Colonic mucosa (tissue), 4 donors: Measurements from ENCODE around the gene SNAPC4. TPM values are rescaled to one million over a fixed set of nuclear protein-coding genes. Genes with fewer than 3 reads are reported as not detected.

Experiments used
- DNase-seq: peaks from one replicate; pipeline ENCODE4 v3.0.0-alpha.2; 2020
- H3K27ac ChIP-seq: fragments of 200-600 bp; one replicate; pipeline ENCODE4 v1.8.0; 2021
- H3K27me3 ChIP-seq: fragments of 200-600 bp; one replicate; pipeline ENCODE4 v1.8.0; 2021
- H3K36me3 ChIP-seq: fragments of 200-600 bp; one replicate; pipeline ENCODE4 v1.8.0; 2021
- H3K4me1 ChIP-seq: fragments of 200-600 bp; one replicate; pipeline ENCODE4 v1.8.0; 2021; ENCODE audit warnings: mild to moderate bottlenecking
- H3K4me3 ChIP-seq: fragments of 200-600 bp; one replicate; pipeline ENCODE4 v1.8.0; 2021
- H3K9ac ChIP-seq, 2 donors: one replicate each; pipeline ENCODE4 v1.7.0; 2013; ENCODE audit warnings: control low read depth in 2 of 2, low read depth in 2 of 2, low read length in 2 of 2
- H3K9me3 ChIP-seq: fragments of 200-600 bp; one replicate; pipeline ENCODE4 v1.8.0; 2021
- CTCF ChIP-seq: fragments of 200-600 bp; IDR thresholded peaks from one replicate; pipeline ENCODE4 v1.8.0; 2022; ENCODE audit warnings: antibody characterized with exemption, mild to moderate bottlenecking
- intact Hi-C: fragments of 100-400 bp; cut with DNase I; formaldehyde crosslinking; loops from one replicate; pipeline ENCODE4 v1.14.1; 2022
- total RNA-seq, 2 donors: library from RNA; stranded (reverse); fragmentation: NEBNext Ultra II Directional in 1 of 2; extraction: Animal tissue kit (Norgen Biotek cat#: 25700) in 1 of 2; gene quantifications; one replicate each; pipeline ENCODE4 v1.2.1, GENCODE V29; 2021
- donor health status: healthy.
- donor health status: DM: no; HTN: no; CAD: no.
- donor health status: DM: no; HTN: no; CAD: no.

Gene SNAPC4
- total RNA-seq, 2 donors from 2014 or later, result 6.0 to 9.7 TPM

- H3K27ac ChIP-seq, result no peak overlapping the region
- H3K4me1 ChIP-seq, result no peaks in the 10 kb centered on the region
- no peak overlapping the region for H3K9ac ChIP-seq
- no peaks in the 10 kb centered on the region for H3K27me3 ChIP-seq
- DNase-seq, result no peak
- no peak overlapping the region for H3K4me3 ChIP-seq
- no peak for TF ChIP-seq CTCF
- intact Hi-C loops, result no loop called here
- H3K36me3 ChIP-seq, result peaks cover 29% of the 10 kb centered on the region
- no peaks in the 10 kb centered on the region for H3K9me3 ChIP-seq
Measured at GRCh38 chr9:136444102-136444501, 44.1 kb upstream of the SNAPC4 start.

GRCh38 chr9:136443687-136444086, 43.7 kb upstream of the SNAPC4 start:
- Histone ChIP-seq H3K4me3 (no peak overlapping the region), H3K9me3 (no peaks in the 10 kb centered on the region), H3K36me3 (peaks cover 29% of the 10 kb centered on the region), H3K9ac (no peak overlapping the region), H3K27me3 (no peaks in the 10 kb centered on the region), H3K27ac (no peak overlapping the region), H3K4me1 (no peaks in the 10 kb centered on the region)
- no peak for DNase-seq
- intact Hi-C loops, result no loop called here
- no peak for TF ChIP-seq CTCF

- Histone ChIP-seq H3K27ac (no peak overlapping the region), H3K36me3 (peaks cover 29% of the 10 kb centered on the region), H3K9ac (no peak overlapping the region), H3K27me3 (no peaks in the 10 kb centered on the region), H3K4me1 (peaks cover 2% of the 10 kb centered on the region), H3K9me3 (no peaks in the 10 kb centered on the region), H3K4me3 (no peak overlapping the region)
- DNase-seq, result no peak
- no peak for TF ChIP-seq CTCF
- intact Hi-C loops, result no loop called here
Measured at GRCh38 chr9:136443087-136443486, 43.1 kb upstream of the SNAPC4 start.

- Histone ChIP-seq H3K4me3 (no peak overlapping the region), H3K36me3 (peaks cover 25% of the 10 kb centered on the region), H3K9me3 (no peaks in the 10 kb centered on the region), H3K9ac (no peak overlapping the region), H3K27ac (no peak overlapping the region), H3K27me3 (no peaks in the 10 kb centered on the region), H3K4me1 (peaks cover 11% of the 10 kb centered on the region)
- intact Hi-C loops, result no loop called here
- DNase-seq, result no peak
- TF ChIP-seq CTCF, result no peak
Measured at GRCh38 chr9:136442265-136442664, 42.3 kb upstream of the SNAPC4 start.

- Histone ChIP-seq H3K36me3 (peaks cover 20% of the 10 kb centered on the region), H3K9me3 (no peaks in the 10 kb centered on the region), H3K27ac (no peak overlapping the region), H3K27me3 (no peaks in the 10 kb centered on the region), H3K4me3 (no peak overlapping the region), H3K9ac (no peak overlapping the region), H3K4me1 (peaks cover 11% of the 10 kb centered on the region)
- TF ChIP-seq CTCF, result no peak
- no peak for DNase-seq
- intact Hi-C loops, result no loop called here
Measured at GRCh38 chr9:136441681-136442245, 41.8 kb upstream of the SNAPC4 start.
